HUES64 (cell line): ENCODE data around the gene UVSSA.
A peak's percentile ranks its signal among the peaks of the same experiment; 100 is the strongest.

Source experiments
- H3K27ac ChIP-seq: 2 replicates; pipeline ENCODE4 v1.7.0; 2013; ENCODE audit warnings: low read depth, low read length, inconsistent platforms
- H3K27me3 ChIP-seq: 2 replicates; pipeline ENCODE4 v1.6.1; 2013; ENCODE audit warnings: mild to moderate bottlenecking, low read length; ENCODE audit not compliant: insufficient read depth
- H3K36me3 ChIP-seq: 2 replicates; pipeline ENCODE4 v1.6.1; 2013; ENCODE audit warnings: mild to moderate bottlenecking, low read length; ENCODE audit not compliant: insufficient read depth
- H3K4me1 ChIP-seq: 2 replicates; pipeline ENCODE4 v1.6.1; 2013; ENCODE audit warnings: mild to moderate bottlenecking, low read length, moderate library complexity; ENCODE audit not compliant: insufficient read depth
- H3K4me3 ChIP-seq: 2 replicates; pipeline ENCODE4 v1.5.1; 2013; ENCODE audit warnings: mild to moderate bottlenecking, low read length, moderate library complexity
- H3K9ac ChIP-seq: 2 replicates; pipeline ENCODE4 v1.6.1; 2013; ENCODE audit warnings: mild to moderate bottlenecking, low read depth, low read length
- H3K9me3 ChIP-seq: 2 replicates; pipeline ENCODE4 v1.6.1; 2013; ENCODE audit warnings: low read depth, low read length; ENCODE audit not compliant: insufficient read depth
- WGBS: fragments of 150-250, 120-280 bp; methylation state at CpG from one replicate; pipeline ENCODE4 v1.1.7; 2013; ENCODE audit warnings: missing lambda C conversion rate; 5-methylcytosine and 5-hydroxymethylcytosine counted together

The UVSSA gene

GRCh38 chr4:1345903-1346780 lies 866 bp upstream of the UVSSA start:
- H3K36me3 ChIP-seq: peaks cover 14% of the 10 kb centered on the region
- H3K27ac ChIP-seq: peak overlapping the region; percentile 81
- no peaks in the 10 kb centered on the region for H3K27me3 ChIP-seq
- H3K9me3 ChIP-seq: no peaks in the 10 kb centered on the region
- whole genome bisulfite sequencing: under 1% methylated on average over 76 of the region's 76 CpGs
- no peaks in the 10 kb centered on the region for H3K4me1 ChIP-seq
- peak overlapping the region; percentile 87 for H3K4me3 ChIP-seq
- H3K9ac ChIP-seq: peak overlapping the region; percentile 81

GRCh38 chr4:1347410-1347864 lies 429 bp downstream of the UVSSA start:
- H3K9me3 ChIP-seq: no peaks in the 10 kb centered on the region
- peaks cover 14% of the 10 kb centered on the region for H3K36me3 ChIP-seq
- peak overlapping the region; percentile 78 for H3K27ac ChIP-seq
- H3K27me3 ChIP-seq: no peaks in the 10 kb centered on the region
- WGBS: under 1% methylated on average over 43 of the region's 43 CpGs
- H3K4me3 ChIP-seq: peak overlapping the region; percentile 81
- peak overlapping the region; percentile 69 for H3K9ac ChIP-seq
- H3K4me1 ChIP-seq: no peaks in the 10 kb centered on the region

GRCh38 chr4:1348014-1348513 lies 1.1 kb downstream of the UVSSA start:
- H3K9ac ChIP-seq: peak overlapping the region; percentile 69
- 87% methylated on average over 11 of the region's 12 CpGs for WGBS
- H3K27ac ChIP-seq: peak overlapping the region; percentile 78; the same call in 1 of the 2 replicates

GRCh38 chr4:1348746-1349145 lies 1.7 kb downstream of the UVSSA start:
- no peaks in the 10 kb centered on the region for H3K4me1 ChIP-seq
- no peak overlapping the region for H3K9ac ChIP-seq
- WGBS: 96% methylated on average over 25 of the region's 25 CpGs
- no peak overlapping the region for H3K27ac ChIP-seq
- no peaks in the 10 kb centered on the region for H3K9me3 ChIP-seq
- H3K4me3 ChIP-seq: no peak overlapping the region
- peaks cover 21% of the 10 kb centered on the region for H3K36me3 ChIP-seq
- H3K27me3 ChIP-seq: no peaks in the 10 kb centered on the region

More at GRCh38 chr4:1348014-1348513, 1.1 kb downstream of the UVSSA start:
- peaks cover 20% of the 10 kb centered on the region for H3K36me3 ChIP-seq
- H3K27me3 ChIP-seq: no peaks in the 10 kb centered on the region
- no peaks in the 10 kb centered on the region for H3K9me3 ChIP-seq
- no peaks in the 10 kb centered on the region for H3K4me1 ChIP-seq
- H3K4me3 ChIP-seq: peak overlapping the region; percentile 81

- H3K27ac ChIP-seq: no peak overlapping the region
- H3K4me3 ChIP-seq: no peak overlapping the region
Observed at GRCh38 chr4:1349359-1350168, 2.6 kb downstream of the UVSSA start.

GRCh38 chr4:1350169-1350520 lies 3.1 kb downstream of the UVSSA start:
- Histone ChIP-seq H3K4me1 (no peaks in the 10 kb centered on the region), H3K27me3 (no peaks in the 10 kb centered on the region), H3K36me3 (peaks cover 23% of the 10 kb centered on the region), H3K27ac (no peak overlapping the region), H3K9me3 (no peaks in the 10 kb centered on the region), H3K4me3 (no peak overlapping the region), H3K9ac (no peak overlapping the region)
- 93% methylated on average over 5 of the region's 5 CpGs for WGBS

More at GRCh38 chr4:1349359-1350168, 2.6 kb downstream of the UVSSA start:
- H3K36me3 ChIP-seq: peaks cover 21% of the 10 kb centered on the region
- H3K4me1 ChIP-seq: no peaks in the 10 kb centered on the region
- 96% methylated on average over 29 of the region's 29 CpGs for WGBS
- no peaks in the 10 kb centered on the region for H3K27me3 ChIP-seq
- no peaks in the 10 kb centered on the region for H3K9me3 ChIP-seq
- no peak overlapping the region for H3K9ac ChIP-seq

GRCh38 chr4:1351854-1352566 lies 5.0 kb downstream of the UVSSA start:
- Histone ChIP-seq H3K9ac (no peak overlapping the region), H3K27ac (no peak overlapping the region), H3K9me3 (no peaks in the 10 kb centered on the region), H3K36me3 (peaks cover 27% of the 10 kb centered on the region), H3K4me1 (no peaks in the 10 kb centered on the region), H3K4me3 (no peak overlapping the region), H3K27me3 (no peaks in the 10 kb centered on the region)
- WGBS: 52% methylated on average over 24 of the region's 24 CpGs

- H3K36me3 ChIP-seq: peaks cover 27% of the 10 kb centered on the region
- H3K4me1 ChIP-seq: no peaks in the 10 kb centered on the region
- no peak overlapping the region for H3K27ac ChIP-seq
- H3K27me3 ChIP-seq: no peaks in the 10 kb centered on the region
- H3K4me3 ChIP-seq: no peak overlapping the region
- no peak overlapping the region for H3K9ac ChIP-seq
- WGBS: 93% methylated on average over 12 of the region's 12 CpGs
- no peaks in the 10 kb centered on the region for H3K9me3 ChIP-seq
Observed at GRCh38 chr4:1352567-1352900, 5.5 kb downstream of the UVSSA start.

GRCh38 chr4:1353186-1354055 lies 6.4 kb downstream of the UVSSA start:
- no peak overlapping the region for H3K4me3 ChIP-seq
- 95% methylated on average over 29 of the region's 30 CpGs for WGBS

More at GRCh38 chr4:1353186-1354055, 6.4 kb downstream of the UVSSA start:
- Histone ChIP-seq H3K4me1 (no peaks in the 10 kb centered on the region), H3K27ac (no peak overlapping the region), H3K27me3 (no peaks in the 10 kb centered on the region), H3K36me3 (peaks cover 30% of the 10 kb centered on the region), H3K9me3 (no peaks in the 10 kb centered on the region), H3K9ac (no peak overlapping the region)
